H1 (cell line): ENCODE results near the gene TADA3. TPM values are rescaled to one million over a fixed set of nuclear protein-coding genes. Genes with fewer than 3 reads are reported as not detected.

ENCODE experiments used
- CTBP2 ChIP-seq: IDR thresholded peaks from 2 replicates; pipeline ENCODE4 v1.7.0; 2011; ENCODE audit warnings: borderline replicate concordance, mild to moderate bottlenecking, moderate library complexity, mixed read lengths, low read length; ENCODE audit not compliant: insufficient read depth, insufficient read length
- JUN ChIP-seq: IDR thresholded peaks from 2 replicates; pipeline ENCODE4 v1.6.1; 2011; ENCODE audit warnings: low read depth, mild to moderate bottlenecking, improper control_type of control experiment, low read length
- NRF1 ChIP-seq: IDR thresholded peaks from 2 replicates; pipeline ENCODE4 v1.6.1; 2011; ENCODE audit warnings: mild to moderate bottlenecking, low read depth, low read length, improper control_type of control experiment
- RFX5 ChIP-seq: IDR thresholded peaks from 2 replicates; pipeline ENCODE4 v1.6.1; 2011; ENCODE audit warnings: low read depth, low read length, improper control_type of control experiment, borderline replicate concordance
- SAP30 ChIP-seq: fragments of 300-600 bp; sonication (generic); IDR thresholded peaks from 2 replicates; pipeline ENCODE4 v1.7.1; 2012; ENCODE audit warnings: low read length, moderate library complexity, mild to moderate bottlenecking, inconsistent platforms; ENCODE audit not compliant: insufficient read depth, insufficient replicate concordance
- SP1 ChIP-seq: IDR thresholded peaks from 2 replicates; pipeline ENCODE4 v1.6.1; 2011; ENCODE audit warnings: low read depth, low read length
- SP2 ChIP-seq: IDR thresholded peaks from 2 replicates; pipeline ENCODE4 v1.6.1; 2012; ENCODE audit warnings: mild to moderate bottlenecking, low read length, inconsistent platforms
- SUZ12 ChIP-seq: fragments of 200-600 bp; sonication (generic); IDR thresholded peaks from 2 replicates; pipeline ENCODE4 v1.6.1; 2012; ENCODE audit warnings: mild to moderate bottlenecking, inconsistent platforms, low read length, moderate library complexity, mixed read lengths
- polyA plus RNA-seq, 7 experiments: library from polyadenylated mRNA; depleted of rRNA in 3 of 7; stranded (reverse) in 5 of 7; unstranded in 2 of 7; fragments of >200 nt in 5 of 7; fragments of 200-250 nt in 2 of 7; gene quantifications; 1 replicate in 5 of 7; 2 replicates in 1 of 7; 4 replicates in 1 of 7; pipeline versions ENCODE4 v1.2.1 to v1.2.3, GENCODE V29; 2011 to 2013; ENCODE audit warnings: missing spikeins in 2 of 7, mixed read lengths in 2 of 7
- total RNA-seq: library from RNA; stranded (reverse); fragmentation: NEBNext Ultra II Directional; extraction: Animal tissue kit (Norgen Biotek cat#: 25700); gene quantifications from 2 replicates; pipeline ENCODE4 v1.2.1, GENCODE V29; 2021
- TF ChIP-seq, protein P1 (sequence below): fragments of 300-600 bp; sonication (generic); IDR thresholded peaks from 2 replicates; pipeline ENCODE4 v1.7.1; 2012; ENCODE audit warnings: low read length, moderate library complexity, mild to moderate bottlenecking, inconsistent platforms; ENCODE audit not compliant: insufficient replicate concordance
- TF ChIP-seq, protein P2 (sequence below): IDR thresholded peaks from 2 replicates; pipeline ENCODE4 v1.6.1; 2011; ENCODE audit warnings: low read depth, mild to moderate bottlenecking, low read length; ENCODE audit not compliant: insufficient read depth

The TADA3 gene
- total and polyA plus RNA-seq, 2 of the 8 experiments (the other 6 are each of a cell fraction or from before 2014, with no cell fraction given), result 43.4 to 50.3 TPM

DNA sequence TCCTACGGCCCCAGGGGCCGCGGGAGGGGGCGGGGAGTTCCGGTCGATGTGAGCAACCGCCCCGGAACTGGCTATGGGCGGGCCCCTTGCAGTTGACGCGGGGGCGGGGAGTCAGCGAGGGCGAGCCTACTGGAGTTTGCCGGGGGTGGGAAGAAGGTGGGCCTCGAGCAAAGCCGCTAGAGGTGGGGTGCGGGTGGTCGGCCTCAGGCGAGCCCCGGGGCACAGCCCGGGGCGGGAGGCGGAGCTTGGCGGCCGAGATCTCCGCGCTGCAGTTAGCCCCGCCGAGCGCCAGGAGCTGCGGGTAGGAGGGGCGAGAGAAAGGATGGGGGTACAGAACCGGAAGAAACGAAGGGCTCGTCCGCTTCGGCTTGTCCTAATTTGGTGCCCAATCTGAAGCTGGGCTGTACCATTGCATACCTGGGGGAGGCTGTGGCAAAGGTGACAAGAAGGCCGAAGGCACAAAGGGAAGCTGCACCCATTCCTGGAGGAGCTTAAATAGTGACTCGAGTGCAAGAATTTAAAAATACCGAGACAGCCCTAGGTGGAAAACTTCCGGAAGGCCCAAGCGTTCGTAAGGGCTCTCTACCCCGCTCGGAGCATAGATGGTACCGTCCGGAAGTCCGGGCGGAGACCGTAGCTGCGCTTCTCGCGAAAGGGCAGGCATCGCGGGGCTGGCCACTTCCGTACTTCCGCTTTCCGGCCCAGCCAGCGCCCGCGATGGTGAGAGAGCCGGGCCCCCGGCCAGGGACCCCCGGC lies at the start of gene TADA3, which contains the start of gene ARPC4 (continued):
- TF ChIP-seq, protein P1, sequence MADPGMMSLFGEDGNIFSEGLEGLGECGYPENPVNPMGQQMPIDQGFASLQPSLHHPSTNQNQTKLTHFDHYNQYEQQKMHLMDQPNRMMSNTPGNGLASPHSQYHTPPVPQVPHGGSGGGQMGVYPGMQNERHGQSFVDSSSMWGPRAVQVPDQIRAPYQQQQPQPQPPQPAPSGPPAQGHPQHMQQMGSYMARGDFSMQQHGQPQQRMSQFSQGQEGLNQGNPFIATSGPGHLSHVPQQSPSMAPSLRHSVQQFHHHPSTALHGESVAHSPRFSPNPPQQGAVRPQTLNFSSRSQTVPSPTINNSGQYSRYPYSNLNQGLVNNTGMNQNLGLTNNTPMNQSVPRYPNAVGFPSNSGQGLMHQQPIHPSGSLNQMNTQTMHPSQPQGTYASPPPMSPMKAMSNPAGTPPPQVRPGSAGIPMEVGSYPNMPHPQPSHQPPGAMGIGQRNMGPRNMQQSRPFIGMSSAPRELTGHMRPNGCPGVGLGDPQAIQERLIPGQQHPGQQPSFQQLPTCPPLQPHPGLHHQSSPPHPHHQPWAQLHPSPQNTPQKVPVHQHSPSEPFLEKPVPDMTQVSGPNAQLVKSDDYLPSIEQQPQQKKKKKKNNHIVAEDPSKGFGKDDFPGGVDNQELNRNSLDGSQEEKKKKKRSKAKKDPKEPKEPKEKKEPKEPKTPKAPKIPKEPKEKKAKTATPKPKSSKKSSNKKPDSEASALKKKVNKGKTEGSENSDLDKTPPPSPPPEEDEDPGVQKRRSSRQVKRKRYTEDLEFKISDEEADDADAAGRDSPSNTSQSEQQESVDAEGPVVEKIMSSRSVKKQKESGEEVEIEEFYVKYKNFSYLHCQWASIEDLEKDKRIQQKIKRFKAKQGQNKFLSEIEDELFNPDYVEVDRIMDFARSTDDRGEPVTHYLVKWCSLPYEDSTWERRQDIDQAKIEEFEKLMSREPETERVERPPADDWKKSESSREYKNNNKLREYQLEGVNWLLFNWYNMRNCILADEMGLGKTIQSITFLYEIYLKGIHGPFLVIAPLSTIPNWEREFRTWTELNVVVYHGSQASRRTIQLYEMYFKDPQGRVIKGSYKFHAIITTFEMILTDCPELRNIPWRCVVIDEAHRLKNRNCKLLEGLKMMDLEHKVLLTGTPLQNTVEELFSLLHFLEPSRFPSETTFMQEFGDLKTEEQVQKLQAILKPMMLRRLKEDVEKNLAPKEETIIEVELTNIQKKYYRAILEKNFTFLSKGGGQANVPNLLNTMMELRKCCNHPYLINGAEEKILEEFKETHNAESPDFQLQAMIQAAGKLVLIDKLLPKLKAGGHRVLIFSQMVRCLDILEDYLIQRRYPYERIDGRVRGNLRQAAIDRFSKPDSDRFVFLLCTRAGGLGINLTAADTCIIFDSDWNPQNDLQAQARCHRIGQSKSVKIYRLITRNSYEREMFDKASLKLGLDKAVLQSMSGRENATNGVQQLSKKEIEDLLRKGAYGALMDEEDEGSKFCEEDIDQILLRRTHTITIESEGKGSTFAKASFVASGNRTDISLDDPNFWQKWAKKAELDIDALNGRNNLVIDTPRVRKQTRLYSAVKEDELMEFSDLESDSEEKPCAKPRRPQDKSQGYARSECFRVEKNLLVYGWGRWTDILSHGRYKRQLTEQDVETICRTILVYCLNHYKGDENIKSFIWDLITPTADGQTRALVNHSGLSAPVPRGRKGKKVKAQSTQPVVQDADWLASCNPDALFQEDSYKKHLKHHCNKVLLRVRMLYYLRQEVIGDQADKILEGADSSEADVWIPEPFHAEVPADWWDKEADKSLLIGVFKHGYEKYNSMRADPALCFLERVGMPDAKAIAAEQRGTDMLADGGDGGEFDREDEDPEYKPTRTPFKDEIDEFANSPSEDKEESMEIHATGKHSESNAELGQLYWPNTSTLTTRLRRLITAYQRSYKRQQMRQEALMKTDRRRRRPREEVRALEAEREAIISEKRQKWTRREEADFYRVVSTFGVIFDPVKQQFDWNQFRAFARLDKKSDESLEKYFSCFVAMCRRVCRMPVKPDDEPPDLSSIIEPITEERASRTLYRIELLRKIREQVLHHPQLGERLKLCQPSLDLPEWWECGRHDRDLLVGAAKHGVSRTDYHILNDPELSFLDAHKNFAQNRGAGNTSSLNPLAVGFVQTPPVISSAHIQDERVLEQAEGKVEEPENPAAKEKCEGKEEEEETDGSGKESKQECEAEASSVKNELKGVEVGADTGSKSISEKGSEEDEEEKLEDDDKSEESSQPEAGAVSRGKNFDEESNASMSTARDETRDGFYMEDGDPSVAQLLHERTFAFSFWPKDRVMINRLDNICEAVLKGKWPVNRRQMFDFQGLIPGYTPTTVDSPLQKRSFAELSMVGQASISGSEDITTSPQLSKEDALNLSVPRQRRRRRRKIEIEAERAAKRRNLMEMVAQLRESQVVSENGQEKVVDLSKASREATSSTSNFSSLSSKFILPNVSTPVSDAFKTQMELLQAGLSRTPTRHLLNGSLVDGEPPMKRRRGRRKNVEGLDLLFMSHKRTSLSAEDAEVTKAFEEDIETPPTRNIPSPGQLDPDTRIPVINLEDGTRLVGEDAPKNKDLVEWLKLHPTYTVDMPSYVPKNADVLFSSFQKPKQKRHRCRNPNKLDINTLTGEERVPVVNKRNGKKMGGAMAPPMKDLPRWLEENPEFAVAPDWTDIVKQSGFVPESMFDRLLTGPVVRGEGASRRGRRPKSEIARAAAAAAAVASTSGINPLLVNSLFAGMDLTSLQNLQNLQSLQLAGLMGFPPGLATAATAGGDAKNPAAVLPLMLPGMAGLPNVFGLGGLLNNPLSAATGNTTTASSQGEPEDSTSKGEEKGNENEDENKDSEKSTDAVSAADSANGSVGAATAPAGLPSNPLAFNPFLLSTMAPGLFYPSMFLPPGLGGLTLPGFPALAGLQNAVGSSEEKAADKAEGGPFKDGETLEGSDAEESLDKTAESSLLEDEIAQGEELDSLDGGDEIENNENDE, result no peak
- no peak for TF ChIP-seq NRF1
- TF ChIP-seq SP2, result no peak
- no peak for TF ChIP-seq JUN
- no peak for TF ChIP-seq SAP30
- no peak for TF ChIP-seq CTBP2
- TF ChIP-seq RFX5, result no peak
- TF ChIP-seq, protein P2, sequence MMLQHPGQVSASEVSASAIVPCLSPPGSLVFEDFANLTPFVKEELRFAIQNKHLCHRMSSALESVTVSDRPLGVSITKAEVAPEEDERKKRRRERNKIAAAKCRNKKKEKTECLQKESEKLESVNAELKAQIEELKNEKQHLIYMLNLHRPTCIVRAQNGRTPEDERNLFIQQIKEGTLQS, result no peak
- TF ChIP-seq SUZ12, result no peak
- TF ChIP-seq SP1, result no peak
